Heart left ventricle (tissue), 13 donors: ENCODE data around the gene DHRS3.

Experiments used
- POLR2A ChIP-seq, 2 donors: fragments of 450-650 bp; IDR thresholded peaks; one replicate each; pipeline ENCODE4 v1.6.1; 2017; ENCODE audit warnings: antibody characterized with exemption in 2 of 2, mild to moderate bottlenecking in 2 of 2, moderate library complexity in 2 of 2
- TF ChIP-seq, protein P1 (sequence below), 12 donors: fragments of 200-600 bp; sonication (generic) in 4 of 12; IDR thresholded peaks; one replicate each; pipeline versions ENCODE4 v1.5.0 to v1.8.0; 2018 to 2022; ENCODE audit warnings: antibody characterized with exemption in 12 of 12, mild to moderate bottlenecking in 5 of 12
- donor health status: ischemic (EF 13 %, LVEDD 7.1; RV severe dilation, severe dysfunction).
- donor health status: DM: no; HTN: yes; CAD: no.
- donor health status: DM: no; HTN: no; CAD: no.
- donor health status: ischemic (EF 25% LVEDD 6.9; RV normal size, moderate dysfunction).
- donor health status: ischemic (EF 25% LVEDD 5.7; RV mildly dilated, moderate dysfunction).
- donor health status: ischemic (EF 35%, LVEDD 5.7; RV mildly dilated, moderate dysfunction).
- donor health status: nonischemic (EF 11% LVEDD 7.7; RV severe dilation, severe dysfunction).
- donor health status: DM: yes; HTN: yes; CAD: no.
- donor health status: PGD.
- donor health status: ischemic (EF 29% LVEDD 5.4; RV normal size, mild dysfunction).
- donor health status: nonischemic (EF 23%, LVEDD 6.1; RV moderate dilation, normal function).

- TF ChIP-seq, protein P1, sequence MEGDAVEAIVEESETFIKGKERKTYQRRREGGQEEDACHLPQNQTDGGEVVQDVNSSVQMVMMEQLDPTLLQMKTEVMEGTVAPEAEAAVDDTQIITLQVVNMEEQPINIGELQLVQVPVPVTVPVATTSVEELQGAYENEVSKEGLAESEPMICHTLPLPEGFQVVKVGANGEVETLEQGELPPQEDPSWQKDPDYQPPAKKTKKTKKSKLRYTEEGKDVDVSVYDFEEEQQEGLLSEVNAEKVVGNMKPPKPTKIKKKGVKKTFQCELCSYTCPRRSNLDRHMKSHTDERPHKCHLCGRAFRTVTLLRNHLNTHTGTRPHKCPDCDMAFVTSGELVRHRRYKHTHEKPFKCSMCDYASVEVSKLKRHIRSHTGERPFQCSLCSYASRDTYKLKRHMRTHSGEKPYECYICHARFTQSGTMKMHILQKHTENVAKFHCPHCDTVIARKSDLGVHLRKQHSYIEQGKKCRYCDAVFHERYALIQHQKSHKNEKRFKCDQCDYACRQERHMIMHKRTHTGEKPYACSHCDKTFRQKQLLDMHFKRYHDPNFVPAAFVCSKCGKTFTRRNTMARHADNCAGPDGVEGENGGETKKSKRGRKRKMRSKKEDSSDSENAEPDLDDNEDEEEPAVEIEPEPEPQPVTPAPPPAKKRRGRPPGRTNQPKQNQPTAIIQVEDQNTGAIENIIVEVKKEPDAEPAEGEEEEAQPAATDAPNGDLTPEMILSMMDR (IDR thresholded peaks at IDR 0.05), result no peak
- no peak for TF ChIP-seq POLR2A (IDR thresholded peaks at IDR 0.05)
Measured at GRCh38 chr1:12613180-12613579, 4.8 kb downstream of the DHRS3 start.
